GM23338 (cell line): ENCODE results near the gene TNC. TPM values are rescaled to one million over a fixed set of nuclear protein-coding genes. Genes with fewer than 3 reads are reported as not detected.

ENCODE experiments used
- ATAC-seq: fragments of 200-7000 bp; cut with Tn5 transposase; 3 replicates; pipeline ENCODE4 v1.9.1; 2020
- DNase-seq: peaks from one replicate; pipeline ENCODE4 v3.0.0-alpha.2; 2015; ENCODE audit warnings: low spot score
- H2AFZ ChIP-seq: fragments of 200-600 bp; sonication (generic); 2 replicates; pipeline ENCODE4 v1.8.0; 2016; ENCODE audit warnings: antibody characterized with exemption, mild to moderate bottlenecking, moderate library complexity
- H3F3A ChIP-seq: fragments of 200-600 bp; sonication (generic); replicated peaks from 2 replicates; pipeline ENCODE4 v1.8.0; 2017; ENCODE audit warnings: antibody characterized with exemption, mixed run types, low read depth
- H3K27ac ChIP-seq: fragments of 200-600 bp; sonication (generic); 2 replicates; pipeline ENCODE4 v1.6.1; 2016; ENCODE audit warnings: low read depth
- H3K27me3 ChIP-seq: fragments of 200-600 bp; sonication (generic); 2 replicates; pipeline ENCODE4 v1.8.0; 2016; ENCODE audit warnings: mild to moderate bottlenecking, mixed run types, moderate library complexity; ENCODE audit not compliant: insufficient read depth
- H3K36me3 ChIP-seq: fragments of 200-600 bp; sonication (generic); 2 replicates; pipeline ENCODE4 v1.8.0; 2016; ENCODE audit warnings: mild to moderate bottlenecking; ENCODE audit not compliant: insufficient read depth
- H3K4me1 ChIP-seq: fragments of 200-600 bp; sonication (generic); 2 replicates; pipeline ENCODE4 v1.8.0; 2016; ENCODE audit warnings: mild to moderate bottlenecking, moderate library complexity; ENCODE audit not compliant: insufficient read depth
- H3K4me2 ChIP-seq: fragments of 200-600 bp; sonication (generic); 2 replicates; pipeline ENCODE4 v1.7.1; 2017; ENCODE audit warnings: mixed run types
- H3K4me3 ChIP-seq: fragments of 200-600 bp; sonication (generic); 2 replicates; pipeline ENCODE4 v1.6.1; 2016; ENCODE audit warnings: mixed run types
- H3K79me2 ChIP-seq: fragments of 200-600 bp; sonication (generic); replicated peaks from 2 replicates; pipeline ENCODE4 v1.8.0; 2017; ENCODE audit warnings: mild to moderate bottlenecking; ENCODE audit not compliant: insufficient read depth
- H3K9me2 ChIP-seq: fragments of 200-600 bp; sonication (generic); 2 replicates; pipeline ENCODE4 v1.8.0; 2017; ENCODE audit not compliant: insufficient read depth
- H4K20me1 ChIP-seq: fragments of 200-600 bp; sonication (generic); replicated peaks from 2 replicates; pipeline ENCODE4 v1.8.0; 2017; ENCODE audit warnings: mild to moderate bottlenecking; ENCODE audit not compliant: insufficient read depth
- H3K27ac Mint-ChIP-seq: 2 replicates; pipeline ENCODE4 v1.8.0; 2020; ENCODE audit warnings: inconsistent platforms, mild to moderate bottlenecking, moderate library complexity, mixed read lengths
- H3K27me3 Mint-ChIP-seq: 3 replicates; pipeline ENCODE4 v1.8.0; 2022; ENCODE audit warnings: low read depth, mild to moderate bottlenecking, moderate library complexity, mixed read lengths, inconsistent platforms; ENCODE audit not compliant: insufficient read depth, poor library complexity
- H3K36me3 Mint-ChIP-seq: 3 replicates; pipeline ENCODE4 v1.8.0; 2021; ENCODE audit warnings: low read depth, mild to moderate bottlenecking, inconsistent platforms, moderate library complexity, mixed read lengths
- H3K4me1 Mint-ChIP-seq: 3 replicates; pipeline ENCODE4 v1.8.0; 2020; ENCODE audit warnings: mild to moderate bottlenecking, inconsistent platforms, mixed read lengths
- H3K4me3 Mint-ChIP-seq: 3 replicates; pipeline ENCODE4 v1.8.0; 2021; ENCODE audit warnings: moderate library complexity, mild to moderate bottlenecking, inconsistent platforms, mixed read lengths
- H3K9me3 Mint-ChIP-seq: 3 replicates; pipeline ENCODE4 v1.8.0; 2020; ENCODE audit warnings: moderate library complexity, mild to moderate bottlenecking, inconsistent platforms, mixed read lengths
- CREB1 ChIP-seq: fragments of 250-450 bp; sonication (Bioruptor Pico); IDR thresholded peaks from 2 replicates; pipeline ENCODE4 v1.5.0; 2020; ENCODE audit warnings: low read depth, mild to moderate bottlenecking, moderate library complexity
- EZH2phosphoT487 ChIP-seq: fragments of 200-600 bp; sonication (generic); IDR thresholded peaks from one replicate; pipeline ENCODE4 v1.8.1; 2018; ENCODE audit warnings: antibody characterized with exemption; ENCODE audit not compliant: unreplicated experiment
- JUNB ChIP-seq: IDR thresholded peaks from one replicate; pipeline ENCODE4 v1.6.1; 2016; ENCODE audit warnings: antibody characterized with exemption; ENCODE audit not compliant: unreplicated experiment
- NANOG ChIP-seq: IDR thresholded peaks from 2 replicates; pipeline ENCODE4 v1.6.1; 2016; ENCODE audit warnings: antibody characterized with exemption, borderline replicate concordance
- POLR2AphosphoS5 ChIP-seq: IDR thresholded peaks from 2 replicates; pipeline ENCODE4 v1.6.1; 2016; ENCODE audit warnings: antibody characterized with exemption, low read depth
- ZNF114 ChIP-seq: fragments of 250-450 bp; sonication (Bioruptor Pico); IDR thresholded peaks from 2 replicates; pipeline ENCODE4 v1.5.0; 2020; ENCODE audit warnings: mild to moderate bottlenecking, moderate library complexity
- ZNF331 ChIP-seq: fragments of 250-450 bp; sonication (Bioruptor Pico); IDR thresholded peaks from 2 replicates; pipeline ENCODE4 v1.5.0; 2020; ENCODE audit warnings: low read depth, mild to moderate bottlenecking, moderate library complexity
- polyA plus RNA-seq: library from polyadenylated mRNA; unstranded; fragments of >200 nt; fragmentation: Nextera tagmentation; extraction: Ambion mirVana; gene quantifications from 2 replicates; pipeline ENCODE4 v1.2.1, GENCODE V29; 2016
- total RNA-seq: library from RNA; depleted of rRNA; stranded (reverse); fragments of >200 nt; shearing (Covaris generic); gene quantifications from 2 replicates; pipeline ENCODE4 v1.2.3, GENCODE V29; 2014
- TF ChIP-seq, protein P1 (sequence below): IDR thresholded peaks from one replicate; pipeline ENCODE4 v1.6.1; 2018; ENCODE audit warnings: antibody characterized with exemption; ENCODE audit not compliant: unreplicated experiment
- TF ChIP-seq, protein P2 (sequence below): IDR thresholded peaks from 2 replicates; pipeline ENCODE4 v1.6.1; 2016; ENCODE audit warnings: antibody characterized with exemption

The TNC gene
- total and polyA plus RNA-seq, 2 experiments from 2014 or later, result 0.89 to 2.7 TPM

DNA sequence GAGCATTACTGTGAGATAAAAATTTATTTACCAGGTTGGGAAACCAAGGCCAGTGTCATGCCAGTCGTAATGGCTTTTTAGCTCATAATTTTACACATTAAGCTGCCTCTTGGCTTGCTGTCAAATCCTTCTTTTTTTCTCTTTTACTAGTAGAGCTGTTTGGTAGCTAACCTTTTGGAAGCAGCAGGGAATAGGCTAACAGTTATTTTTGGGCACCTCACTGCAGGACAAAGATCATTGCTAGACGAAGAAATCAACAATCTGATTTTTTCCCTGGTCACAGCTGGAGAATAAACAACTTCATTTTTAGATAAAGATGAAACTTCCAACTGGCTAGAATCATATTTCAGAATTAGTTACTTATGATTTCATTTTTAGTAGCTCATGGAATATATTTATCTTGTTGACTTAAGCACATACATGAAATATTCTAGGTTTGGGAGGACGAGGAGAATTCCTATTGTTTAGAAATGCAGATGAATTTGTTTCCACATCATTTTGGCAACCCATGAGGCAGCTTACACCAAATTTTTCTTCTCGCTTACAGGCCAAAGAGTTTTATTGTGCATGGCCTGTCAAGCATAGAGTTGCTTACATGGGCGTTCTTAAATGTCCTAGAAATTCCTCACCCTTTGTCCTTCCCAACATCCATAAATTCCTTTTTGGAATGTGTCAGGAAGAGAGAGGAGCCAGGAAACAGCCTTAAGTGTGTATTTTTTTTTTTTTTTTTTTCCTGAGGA lies 19.6 kb downstream of the TNC start:
- no peak overlapping the region for H3K4me3 Mint-ChIP-seq
- Histone ChIP-seq H2AFZ (no peak overlapping the region), H3K27me3 (no peaks in the 10 kb centered on the region), H3K4me3 (no peak overlapping the region), H3K27ac (no peak overlapping the region), H3K9me2 (peaks cover 6% of the 10 kb centered on the region; the same call in 1 of the 2 replicates), H3K79me2 (no peaks in the 10 kb centered on the region), H3K4me1 (peaks cover 11% of the 10 kb centered on the region), H4K20me1 (no peaks in the 10 kb centered on the region), H3K4me2 (no peak overlapping the region), H3K36me3 (no peaks in the 10 kb centered on the region), H3F3A (no peaks in the 10 kb centered on the region)
- H3K9me3 Mint-ChIP-seq, result no peaks in the 10 kb centered on the region; the same call in 2 of the 3 replicates
- ATAC-seq (no peak), DNase-seq (peak; percentile 33)
- H3K27ac Mint-ChIP-seq, result no peak overlapping the region
- peaks cover 1% of the 10 kb centered on the region for H3K27me3 Mint-ChIP-seq
- peaks cover 16% of the 10 kb centered on the region for H3K4me1 Mint-ChIP-seq
- H3K36me3 Mint-ChIP-seq, result no peaks in the 10 kb centered on the region
- TF ChIP-seq, protein P1, sequence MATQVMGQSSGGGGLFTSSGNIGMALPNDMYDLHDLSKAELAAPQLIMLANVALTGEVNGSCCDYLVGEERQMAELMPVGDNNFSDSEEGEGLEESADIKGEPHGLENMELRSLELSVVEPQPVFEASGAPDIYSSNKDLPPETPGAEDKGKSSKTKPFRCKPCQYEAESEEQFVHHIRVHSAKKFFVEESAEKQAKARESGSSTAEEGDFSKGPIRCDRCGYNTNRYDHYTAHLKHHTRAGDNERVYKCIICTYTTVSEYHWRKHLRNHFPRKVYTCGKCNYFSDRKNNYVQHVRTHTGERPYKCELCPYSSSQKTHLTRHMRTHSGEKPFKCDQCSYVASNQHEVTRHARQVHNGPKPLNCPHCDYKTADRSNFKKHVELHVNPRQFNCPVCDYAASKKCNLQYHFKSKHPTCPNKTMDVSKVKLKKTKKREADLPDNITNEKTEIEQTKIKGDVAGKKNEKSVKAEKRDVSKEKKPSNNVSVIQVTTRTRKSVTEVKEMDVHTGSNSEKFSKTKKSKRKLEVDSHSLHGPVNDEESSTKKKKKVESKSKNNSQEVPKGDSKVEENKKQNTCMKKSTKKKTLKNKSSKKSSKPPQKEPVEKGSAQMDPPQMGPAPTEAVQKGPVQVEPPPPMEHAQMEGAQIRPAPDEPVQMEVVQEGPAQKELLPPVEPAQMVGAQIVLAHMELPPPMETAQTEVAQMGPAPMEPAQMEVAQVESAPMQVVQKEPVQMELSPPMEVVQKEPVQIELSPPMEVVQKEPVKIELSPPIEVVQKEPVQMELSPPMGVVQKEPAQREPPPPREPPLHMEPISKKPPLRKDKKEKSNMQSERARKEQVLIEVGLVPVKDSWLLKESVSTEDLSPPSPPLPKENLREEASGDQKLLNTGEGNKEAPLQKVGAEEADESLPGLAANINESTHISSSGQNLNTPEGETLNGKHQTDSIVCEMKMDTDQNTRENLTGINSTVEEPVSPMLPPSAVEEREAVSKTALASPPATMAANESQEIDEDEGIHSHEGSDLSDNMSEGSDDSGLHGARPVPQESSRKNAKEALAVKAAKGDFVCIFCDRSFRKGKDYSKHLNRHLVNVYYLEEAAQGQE, result no peak
- TF ChIP-seq ZNF331 (no peak), ZNF114 (CRISPR knock-in tag) (no peak), CREB1 (no peak), EZH2phosphoT487 (no peak), JUNB (no peak), NANOG (no peak), POLR2AphosphoS5 (no peak)

- Histone ChIP-seq H3K79me2 (no peaks in the 10 kb centered on the region), H3K4me3 (peak overlapping the region; percentile 38), H3K4me1 (peaks cover 20% of the 10 kb centered on the region), H3K4me2 (peak overlapping the region; percentile 10), H3K9me2 (peaks cover 6% of the 10 kb centered on the region; the same call in 1 of the 2 replicates), H3K27me3 (no peaks in the 10 kb centered on the region), H3K27ac (0 out of 2 replicates have a peak overlapping the region, but pooled peaks have one; percentile 45), H3K36me3 (no peaks in the 10 kb centered on the region), H4K20me1 (no peaks in the 10 kb centered on the region), H3F3A (no peaks in the 10 kb centered on the region), H2AFZ (no peak overlapping the region)
- H3K27ac Mint-ChIP-seq, result no peak overlapping the region
- H3K36me3 Mint-ChIP-seq, result no peaks in the 10 kb centered on the region
- H3K4me3 Mint-ChIP-seq, result no peak overlapping the region
- H3K9me3 Mint-ChIP-seq, result no peaks in the 10 kb centered on the region; the same call in 2 of the 3 replicates
- ATAC-seq (peak; percentile 61), DNase-seq (no peak)
- TF ChIP-seq NANOG, result 0 out of 2 replicates have a peak, but pooled peaks have one; percentile 57
- no peak for TF ChIP-seq ZNF331
- TF ChIP-seq, protein P2, sequence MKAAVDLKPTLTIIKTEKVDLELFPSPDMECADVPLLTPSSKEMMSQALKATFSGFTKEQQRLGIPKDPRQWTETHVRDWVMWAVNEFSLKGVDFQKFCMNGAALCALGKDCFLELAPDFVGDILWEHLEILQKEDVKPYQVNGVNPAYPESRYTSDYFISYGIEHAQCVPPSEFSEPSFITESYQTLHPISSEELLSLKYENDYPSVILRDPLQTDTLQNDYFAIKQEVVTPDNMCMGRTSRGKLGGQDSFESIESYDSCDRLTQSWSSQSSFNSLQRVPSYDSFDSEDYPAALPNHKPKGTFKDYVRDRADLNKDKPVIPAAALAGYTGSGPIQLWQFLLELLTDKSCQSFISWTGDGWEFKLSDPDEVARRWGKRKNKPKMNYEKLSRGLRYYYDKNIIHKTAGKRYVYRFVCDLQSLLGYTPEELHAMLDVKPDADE, result no peak
- H3K4me1 Mint-ChIP-seq, result peaks cover 23% of the 10 kb centered on the region
- H3K27me3 Mint-ChIP-seq, result no peaks in the 10 kb centered on the region
Measured at GRCh38 chr9:115093520-115093919, 24.4 kb downstream of the TNC start.
